Tibial nerve (tissue), 4 donors: Measurements from ENCODE around the gene ARHGAP23. TPM values are rescaled to one million over a fixed set of nuclear protein-coding genes. Genes with fewer than 3 reads are reported as not detected.

Experiments
- DNase-seq, 2 donors: peaks; one replicate each; pipeline ENCODE4 v3.0.0-alpha.2; 2019; ENCODE audit warnings: low spot score in 2 of 2
- H3K27ac ChIP-seq, 4 donors: fragments of 200-600 bp; sonication (generic) in 3 of 4; one replicate each; pipeline ENCODE4 v1.5.1; 2017 to 2019; ENCODE audit warnings: mild to moderate bottlenecking in 1 of 4
- H3K27me3 ChIP-seq, 2 donors: fragments of 200-600 bp; sonication (generic) in 1 of 2; one replicate each; pipeline versions ENCODE4 v1.5.1 to v1.6.0; 2017 to 2019
- H3K36me3 ChIP-seq, 3 donors: fragments of 200-600 bp; sonication (generic); one replicate each; pipeline ENCODE4 v1.5.1; 2018 to 2019
- H3K4me1 ChIP-seq, 4 donors: fragments of 200-600 bp; sonication (generic) in 3 of 4; one replicate each; pipeline ENCODE4 v1.5.1; 2017 to 2019
- H3K4me3 ChIP-seq, 4 donors: fragments of 200-600 bp; sonication (generic) in 3 of 4; one replicate each; pipeline ENCODE4 v1.5.1; 2017 to 2019; ENCODE audit warnings: mild to moderate bottlenecking in 1 of 4, moderate library complexity in 1 of 4
- H3K9me3 ChIP-seq, 4 donors: fragments of 200-600 bp; sonication (generic) in 3 of 4; one replicate each; pipeline ENCODE4 v1.5.1; 2017 to 2019
- EP300 ChIP-seq, 2 donors: sonication (generic); formaldehyde crosslinking; IDR thresholded peaks; one replicate each; pipeline ENCODE4 v1.6.1; 2017; ENCODE audit warnings: antibody characterized with exemption in 2 of 2, mild to moderate bottlenecking in 1 of 2
- POLR2A ChIP-seq, 2 donors: fragments of 450-650 bp; IDR thresholded peaks; one replicate each; pipeline ENCODE4 v1.6.1; 2017; ENCODE audit warnings: antibody characterized with exemption in 2 of 2, mild to moderate bottlenecking in 2 of 2, moderate library complexity in 2 of 2
- WGBS, 2 donors: methylation state at CpG; one replicate each; pipeline ENCODE4 v1.1.5; 2018; 5-methylcytosine and 5-hydroxymethylcytosine counted together
- total RNA-seq, 4 donors: library from RNA; depleted of rRNA; stranded (reverse); fragments of >200 nt; gene quantifications; one replicate each; pipeline ENCODE4 v1.1.0, GENCODE V29; 2016
- TF ChIP-seq, protein P1 (sequence below), 5 experiments: fragments of 200-600 bp in 3 of 5; fragments of 450-650 bp in 2 of 5; sonication (generic) in 3 of 5; IDR thresholded peaks; one replicate each; pipeline ENCODE4 v1.5.1; 2016 to 2019; ENCODE audit warnings: antibody characterized with exemption in 5 of 5, mild to moderate bottlenecking in 3 of 5, moderate library complexity in 2 of 5

ARHGAP23 gene
- total RNA-seq, 4 donors from 2014 or later = 41.0 to 80.7 (median 65.7) TPM

DNA sequence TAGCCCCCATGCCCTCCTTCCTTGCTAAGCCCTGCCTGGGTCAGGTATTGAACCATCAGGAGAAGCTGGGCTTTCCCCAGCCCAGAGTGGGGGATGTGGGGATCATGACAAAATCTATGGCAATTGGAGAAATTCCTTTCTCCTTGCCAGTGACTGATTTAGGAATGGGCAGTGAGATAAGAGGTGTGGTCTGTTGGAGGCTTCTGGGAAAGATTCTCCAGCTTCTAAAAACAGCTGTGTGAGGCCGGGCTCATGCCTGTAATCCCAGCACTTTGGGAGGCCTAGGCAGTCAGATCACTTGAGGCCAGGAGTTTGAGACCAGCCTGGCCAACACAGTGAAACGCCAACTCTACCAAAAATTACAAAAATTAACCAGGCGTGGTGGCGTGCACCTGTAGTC, 108.4 kb downstream of the ARHGAP23 start:
- Histone ChIP-seq H3K4me3 (no peak overlapping the region), H3K4me1 (no peaks in the 10 kb centered on the region), H3K27me3 (peaks cover 0 to 24% of the 10 kb centered on the region in 2 donors), H3K27ac (no peak overlapping the region), H3K36me3 (no peaks in the 10 kb centered on the region), H3K9me3 (no peaks in the 10 kb centered on the region)
- DNase-seq = no peak
- TF ChIP-seq, protein P1, sequence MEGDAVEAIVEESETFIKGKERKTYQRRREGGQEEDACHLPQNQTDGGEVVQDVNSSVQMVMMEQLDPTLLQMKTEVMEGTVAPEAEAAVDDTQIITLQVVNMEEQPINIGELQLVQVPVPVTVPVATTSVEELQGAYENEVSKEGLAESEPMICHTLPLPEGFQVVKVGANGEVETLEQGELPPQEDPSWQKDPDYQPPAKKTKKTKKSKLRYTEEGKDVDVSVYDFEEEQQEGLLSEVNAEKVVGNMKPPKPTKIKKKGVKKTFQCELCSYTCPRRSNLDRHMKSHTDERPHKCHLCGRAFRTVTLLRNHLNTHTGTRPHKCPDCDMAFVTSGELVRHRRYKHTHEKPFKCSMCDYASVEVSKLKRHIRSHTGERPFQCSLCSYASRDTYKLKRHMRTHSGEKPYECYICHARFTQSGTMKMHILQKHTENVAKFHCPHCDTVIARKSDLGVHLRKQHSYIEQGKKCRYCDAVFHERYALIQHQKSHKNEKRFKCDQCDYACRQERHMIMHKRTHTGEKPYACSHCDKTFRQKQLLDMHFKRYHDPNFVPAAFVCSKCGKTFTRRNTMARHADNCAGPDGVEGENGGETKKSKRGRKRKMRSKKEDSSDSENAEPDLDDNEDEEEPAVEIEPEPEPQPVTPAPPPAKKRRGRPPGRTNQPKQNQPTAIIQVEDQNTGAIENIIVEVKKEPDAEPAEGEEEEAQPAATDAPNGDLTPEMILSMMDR (IDR thresholded peaks at IDR 0.05) = no peak
- TF ChIP-seq POLR2A (IDR thresholded peaks at IDR 0.05) (no peak), EP300 (IDR thresholded peaks at IDR 0.05) (no peak)
- 80 to 83% methylated on average over 4 of the region's 4 CpGs for WGBS, 2 donors

DNA sequence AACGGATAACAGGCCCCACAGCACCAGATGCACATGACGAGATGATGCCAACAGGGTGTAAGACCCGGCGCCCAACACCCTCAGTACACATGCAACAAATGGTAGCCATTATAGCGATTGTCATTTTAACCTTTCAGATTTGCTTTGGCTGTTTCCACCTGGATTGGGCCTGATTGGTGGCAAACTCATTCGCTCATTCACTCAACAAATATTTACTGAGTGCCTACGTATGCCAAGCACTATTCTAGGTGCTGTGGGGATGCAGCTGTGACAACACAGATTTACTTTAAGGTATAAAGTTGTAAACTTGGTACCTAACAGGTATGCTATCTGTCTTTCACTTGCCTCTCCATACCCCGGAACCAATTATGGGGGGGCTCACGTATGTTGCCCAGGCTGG, 110.6 kb downstream of the ARHGAP23 start:
- no peak for DNase-seq
- 88 to 95% methylated on average over 9 of the region's 9 CpGs for WGBS, 2 donors
- Histone ChIP-seq H3K27ac (no peak overlapping the region), H3K36me3 (no peaks in the 10 kb centered on the region), H3K27me3 (peaks cover 0 to 3% of the 10 kb centered on the region in 2 donors), H3K9me3 (no peaks in the 10 kb centered on the region), H3K4me3 (no peak overlapping the region), H3K4me1 (no peaks in the 10 kb centered on the region)
- TF ChIP-seq POLR2A (IDR thresholded peaks at IDR 0.05) (no peak), EP300 (IDR thresholded peaks at IDR 0.05) (no peak)
- TF ChIP-seq, protein P1 (IDR thresholded peaks at IDR 0.05) = no peak

DNA sequence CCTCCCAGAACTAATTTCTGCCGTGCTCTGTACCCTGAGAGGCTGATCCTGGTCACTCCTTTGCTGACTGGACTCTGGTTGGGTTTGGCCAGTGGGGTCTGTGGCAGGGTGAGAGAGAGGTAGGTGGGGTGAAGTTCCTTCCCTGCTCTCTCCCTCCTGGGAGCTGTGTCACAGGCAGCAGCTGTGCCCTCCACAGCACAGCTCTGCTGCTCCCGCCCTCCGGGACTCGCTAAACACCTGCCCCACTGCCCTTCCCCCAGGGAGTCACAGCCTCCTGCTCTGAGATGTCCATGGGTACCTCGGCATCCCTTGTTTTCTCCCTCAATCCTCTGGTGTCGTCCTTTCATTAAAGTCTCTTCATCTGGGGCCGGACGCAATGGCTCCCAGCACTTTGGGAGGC, 111.1 kb downstream of the ARHGAP23 start:
- DNase-seq = no peak
- WGBS, 2 donors = 81% methylated on average over 8 of the region's 8 CpGs
- TF ChIP-seq EP300 (IDR thresholded peaks at IDR 0.05) = no peak
- TF ChIP-seq, protein P1 (IDR thresholded peaks at IDR 0.05) = no peak
- TF ChIP-seq POLR2A (IDR thresholded peaks at IDR 0.05) = no peak
- H3K4me1 ChIP-seq = no peaks in the 10 kb centered on the region
- no peaks in the 10 kb centered on the region for H3K9me3 ChIP-seq
- H3K36me3 ChIP-seq = no peaks in the 10 kb centered on the region
- no peak overlapping the region for H3K27ac ChIP-seq
- no peak overlapping the region for H3K4me3 ChIP-seq
- H3K27me3 ChIP-seq = no peaks in the 10 kb centered on the region

- H3K9me3 ChIP-seq = no peaks in the 10 kb centered on the region
- H3K4me1 ChIP-seq = no peaks in the 10 kb centered on the region
- no peaks in the 10 kb centered on the region for H3K27me3 ChIP-seq
- DNase-seq = no peak
- H3K27ac ChIP-seq = no peak overlapping the region
- H3K4me3 ChIP-seq = no peak overlapping the region
- WGBS, 2 donors = 84 to 85% methylated on average over 11 of the region's 11 CpGs
- no peaks in the 10 kb centered on the region for H3K36me3 ChIP-seq
- TF ChIP-seq POLR2A (IDR thresholded peaks at IDR 0.05) (no peak), EP300 (IDR thresholded peaks at IDR 0.05) (no peak)
- TF ChIP-seq, protein P1 (IDR thresholded peaks at IDR 0.05) = no peak
These were observed 112.3 kb downstream of the ARHGAP23 start for GRCh38 chr17:38540514-38541045.

- Histone ChIP-seq H3K36me3 (no peaks in the 10 kb centered on the region), H3K4me1 (no peaks in the 10 kb centered on the region), H3K27ac (no peak overlapping the region), H3K9me3 (no peaks in the 10 kb centered on the region), H3K27me3 (no peaks in the 10 kb centered on the region), H3K4me3 (no peak overlapping the region)
- no peak for DNase-seq
- TF ChIP-seq, protein P1 (IDR thresholded peaks at IDR 0.05) = no peak
- TF ChIP-seq EP300 (IDR thresholded peaks at IDR 0.05) (no peak), POLR2A (IDR thresholded peaks at IDR 0.05) (no peak)
- 75 to 78% methylated on average over 11 of the region's 11 CpGs for WGBS, 2 donors
These were observed 113.0 kb downstream of the ARHGAP23 start for GRCh38 chr17:38541281-38541680.
